HFF-Myc (cell line): ENCODE data around the gene SFT2D3.

ENCODE experiments used
- DNase-seq: peaks from one replicate; pipeline ENCODE4 v3.0.0-alpha.2; 2011; ENCODE audit warnings: low read depth; ENCODE audit errors: extremely low read depth
- H3K4me3 ChIP-seq: replicated peaks from 2 replicates; pipeline ENCODE4 v1.5.1; 2011; ENCODE audit warnings: low read depth, mild to moderate bottlenecking, control low read depth, low read length
- CTCF ChIP-seq: IDR thresholded peaks from 2 replicates; pipeline ENCODE4 v1.5.1; 2012; ENCODE audit warnings: mild to moderate bottlenecking, low read depth, low read length, control low read depth; ENCODE audit errors: missing control alignments

SFT2D3 gene

GRCh38 chr2:127655209-127656073, 45.9 kb upstream of the SFT2D3 start:
- no peak for TF ChIP-seq CTCF
- no peak for DNase-seq
- H3K4me3 ChIP-seq: no peak overlapping the region

GRCh38 chr2:127656569-127657231, 44.6 kb upstream of the SFT2D3 start:
- H3K4me3 ChIP-seq: no peak overlapping the region
- TF ChIP-seq CTCF: no peak
- DNase-seq: no peak

- no peak for DNase-seq
- no peak overlapping the region for H3K4me3 ChIP-seq
- no peak for TF ChIP-seq CTCF
Observed at GRCh38 chr2:127657232-127657595, 44.1 kb upstream of the SFT2D3 start.

- H3K4me3 ChIP-seq: no peak overlapping the region
- no peak for TF ChIP-seq CTCF
- DNase-seq: no peak
Observed at GRCh38 chr2:127658146-127658545, 43.2 kb upstream of the SFT2D3 start.

- DNase-seq: no peak
- no peak for TF ChIP-seq CTCF
- H3K4me3 ChIP-seq: no peak overlapping the region
Observed at GRCh38 chr2:127658641-127659407, 42.5 kb upstream of the SFT2D3 start.

- no peak for DNase-seq
- no peak for TF ChIP-seq CTCF
- H3K4me3 ChIP-seq: no peak overlapping the region
Observed at GRCh38 chr2:127659408-127660290, 41.6 kb upstream of the SFT2D3 start.
